GM18499 (cell line): ENCODE measurements around the gene JAKMIP3.

Source experiments
- ATAC-seq: cut with Tn5 transposase; IDR thresholded peaks from one replicate; pipeline ENCODE4 v1.9.1; 2021; ENCODE audit warnings: moderate number of reproducible peaks; ENCODE audit not compliant: insufficient read depth, unreplicated experiment

Gene JAKMIP3

GRCh38 chr10:132107949-132108877, 42.5 kb downstream of the JAKMIP3 start:
- no peak for ATAC-seq

- no peak for ATAC-seq
Measured at GRCh38 chr10:132109341-132110110, 43.8 kb downstream of the JAKMIP3 start.

GRCh38 chr10:132110111-132110521, 44.4 kb downstream of the JAKMIP3 start:
- no peak for ATAC-seq

- no peak for ATAC-seq
Measured at GRCh38 chr10:132110713-132111112, 45.0 kb downstream of the JAKMIP3 start.

- no peak for ATAC-seq
Measured at GRCh38 chr10:132111121-132111731, 45.5 kb downstream of the JAKMIP3 start.

GRCh38 chr10:132111871-132112341, 46.2 kb downstream of the JAKMIP3 start:
- ATAC-seq: no peak

GRCh38 chr10:132112611-132113010, 46.9 kb downstream of the JAKMIP3 start:
- ATAC-seq: no peak

- no peak for ATAC-seq
Measured at GRCh38 chr10:132113206-132113605, 47.5 kb downstream of the JAKMIP3 start.

- ATAC-seq: no peak
Measured at GRCh38 chr10:132113766-132114365, 48.1 kb downstream of the JAKMIP3 start.

- ATAC-seq: no peak
Measured at GRCh38 chr10:132114953-132115520, 49.3 kb downstream of the JAKMIP3 start.
